ENCODE data around the gene PTBP3. TPM values are rescaled to one million over a fixed set of nuclear protein-coding genes. Genes with fewer than 3 reads are reported as not detected.

Gene PTBP3
- total RNA-seq, 2 donors from 2014 or later, result 26.5 to 55.6 TPM

DNA sequence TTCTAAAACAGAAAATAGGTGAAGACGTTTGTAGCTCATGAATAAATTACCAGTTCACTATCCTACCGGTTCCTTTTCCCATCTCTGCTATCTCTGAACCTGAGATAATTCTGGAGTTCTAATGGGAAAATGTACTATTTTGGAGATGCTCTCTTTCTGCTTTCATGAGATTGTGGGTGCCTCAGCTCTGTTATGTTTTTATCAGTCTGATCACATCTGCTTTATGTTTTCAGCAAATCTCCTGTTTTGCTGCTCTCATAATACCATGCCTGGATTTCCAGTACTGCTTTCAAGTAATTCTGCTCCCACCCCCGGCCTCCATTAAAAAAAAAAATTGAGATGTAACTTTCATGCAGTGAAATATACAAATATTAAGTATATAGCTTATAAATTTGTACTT is 149.2 kb downstream of the PTBP3 start:
- no peak overlapping the region for H3K27ac ChIP-seq
- no peaks in the 10 kb centered on the region for H3K9me3 ChIP-seq
- H3K4me1 ChIP-seq (ENCODE audit: control insufficient read depth in 1 of 2, low read depth in 2 of 2), result no peaks in the 10 kb centered on the region

DNA sequence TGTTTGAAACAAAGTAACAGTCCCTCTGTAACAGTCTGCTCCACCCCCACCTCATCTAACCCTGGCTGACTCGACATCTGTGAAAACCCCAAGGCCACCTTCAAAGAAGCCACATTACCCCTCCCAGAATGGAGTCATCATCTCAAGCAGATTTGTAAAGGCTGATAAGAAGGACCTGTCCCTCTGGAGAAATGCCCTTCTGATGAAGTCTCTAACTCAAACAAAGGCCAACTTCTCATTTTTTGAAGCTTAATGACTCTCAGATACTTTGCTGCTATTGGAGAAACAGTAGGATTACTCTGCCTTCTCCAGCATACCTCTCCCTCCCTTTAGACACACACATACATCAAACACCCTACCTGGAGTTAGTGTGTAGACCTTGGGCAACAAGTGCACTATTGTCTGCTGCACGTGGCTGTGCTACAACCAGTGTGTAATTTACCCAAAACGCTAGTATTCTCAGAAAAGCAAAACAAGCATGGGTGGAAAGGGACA is 153.0 kb downstream of the PTBP3 start:
- Histone ChIP-seq H3K4me1 (ENCODE audit: control insufficient read depth in 1 of 2, low read depth in 2 of 2) (no peaks in the 10 kb centered on the region), H3K36me3 (no peaks in the 10 kb centered on the region), H3K9me3 (no peaks in the 10 kb centered on the region), H3K27ac (no peak overlapping the region), H3K4me3 (no peak overlapping the region), H3K27me3 (replicated peaks; ENCODE audit: insufficient read depth) (no peaks in the 10 kb centered on the region)
- TF ChIP-seq, protein P1, sequence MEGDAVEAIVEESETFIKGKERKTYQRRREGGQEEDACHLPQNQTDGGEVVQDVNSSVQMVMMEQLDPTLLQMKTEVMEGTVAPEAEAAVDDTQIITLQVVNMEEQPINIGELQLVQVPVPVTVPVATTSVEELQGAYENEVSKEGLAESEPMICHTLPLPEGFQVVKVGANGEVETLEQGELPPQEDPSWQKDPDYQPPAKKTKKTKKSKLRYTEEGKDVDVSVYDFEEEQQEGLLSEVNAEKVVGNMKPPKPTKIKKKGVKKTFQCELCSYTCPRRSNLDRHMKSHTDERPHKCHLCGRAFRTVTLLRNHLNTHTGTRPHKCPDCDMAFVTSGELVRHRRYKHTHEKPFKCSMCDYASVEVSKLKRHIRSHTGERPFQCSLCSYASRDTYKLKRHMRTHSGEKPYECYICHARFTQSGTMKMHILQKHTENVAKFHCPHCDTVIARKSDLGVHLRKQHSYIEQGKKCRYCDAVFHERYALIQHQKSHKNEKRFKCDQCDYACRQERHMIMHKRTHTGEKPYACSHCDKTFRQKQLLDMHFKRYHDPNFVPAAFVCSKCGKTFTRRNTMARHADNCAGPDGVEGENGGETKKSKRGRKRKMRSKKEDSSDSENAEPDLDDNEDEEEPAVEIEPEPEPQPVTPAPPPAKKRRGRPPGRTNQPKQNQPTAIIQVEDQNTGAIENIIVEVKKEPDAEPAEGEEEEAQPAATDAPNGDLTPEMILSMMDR (IDR thresholded peaks at IDR 0.05), result no peak
- no peak for ATAC-seq (ENCODE audit: insufficient number of reproducible peaks, low FRiP score, low read depth)
- DNase-seq (ENCODE audit: low spot score), result no peak

More for the DNA sequence above, 149.2 kb downstream of the PTBP3 start:
- TF ChIP-seq, protein P1 (IDR thresholded peaks at IDR 0.05), result no peak
- no peak overlapping the region for H3K4me3 ChIP-seq
- no peaks in the 10 kb centered on the region for H3K27me3 ChIP-seq (replicated peaks; ENCODE audit: insufficient read depth)
- ATAC-seq (ENCODE audit: insufficient number of reproducible peaks, low FRiP score, low read depth) (no peak), DNase-seq (ENCODE audit: low spot score) (no peak)
- no peaks in the 10 kb centered on the region for H3K36me3 ChIP-seq

DNA sequence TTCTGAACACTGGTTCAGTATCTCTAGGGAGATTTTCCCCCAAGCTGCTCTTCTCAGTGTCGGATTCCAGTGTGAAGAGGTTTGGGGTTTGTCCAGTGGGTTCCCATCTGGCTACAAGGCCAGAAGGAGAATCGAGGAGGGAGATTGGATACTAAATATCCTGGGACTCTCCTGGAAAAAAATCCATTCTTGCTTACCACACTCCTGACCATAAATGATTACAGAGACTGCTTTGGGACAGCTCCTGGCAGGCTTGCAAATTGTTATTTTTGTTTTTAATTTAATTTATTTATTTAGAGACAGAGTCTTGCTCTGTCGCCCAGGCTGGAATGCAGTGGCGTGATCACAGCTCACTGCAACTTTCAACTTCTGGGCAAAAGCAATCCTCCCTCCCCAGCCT is 153.6 kb downstream of the PTBP3 start:
- H3K27ac ChIP-seq, result no peak overlapping the region
- no peak overlapping the region for H3K4me3 ChIP-seq
- ATAC-seq (ENCODE audit: insufficient number of reproducible peaks, low FRiP score, low read depth) (no peak), DNase-seq (ENCODE audit: low spot score) (no peak)
- no peaks in the 10 kb centered on the region for H3K36me3 ChIP-seq
- H3K9me3 ChIP-seq, result no peaks in the 10 kb centered on the region
- H3K4me1 ChIP-seq (ENCODE audit: control insufficient read depth in 1 of 2, low read depth in 2 of 2), result no peaks in the 10 kb centered on the region
- H3K27me3 ChIP-seq (replicated peaks; ENCODE audit: insufficient read depth), result no peaks in the 10 kb centered on the region
- TF ChIP-seq, protein P1 (IDR thresholded peaks at IDR 0.05), result no peak

DNA sequence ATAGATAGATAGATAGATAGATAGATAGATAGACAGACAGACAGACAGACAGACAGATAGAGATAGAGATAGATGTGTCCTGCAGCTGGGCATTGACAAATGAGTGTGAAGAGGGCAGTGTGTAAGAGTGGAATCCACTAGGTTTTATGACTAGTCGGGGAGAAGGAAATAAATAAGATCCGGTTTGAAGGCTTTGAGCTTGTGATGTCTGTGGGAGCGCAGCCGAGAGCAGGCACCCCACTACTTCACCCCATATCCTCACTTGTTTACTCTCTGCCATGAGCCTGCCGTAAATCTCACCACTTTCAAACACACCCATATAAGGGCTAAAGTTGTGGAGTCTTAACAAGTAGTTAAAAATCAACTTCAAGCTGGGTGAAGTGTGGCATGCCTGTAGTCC is 156.9 kb downstream of the PTBP3 start:
- H3K9me3 ChIP-seq, result no peaks in the 10 kb centered on the region
- H3K4me1 ChIP-seq (ENCODE audit: control insufficient read depth in 1 of 2, low read depth in 2 of 2), result peaks cover 3 to 6% of the 10 kb centered on the region in 2 donors
- no peaks in the 10 kb centered on the region for H3K27me3 ChIP-seq (replicated peaks; ENCODE audit: insufficient read depth)
- H3K4me3 ChIP-seq, result no peak overlapping the region
- H3K27ac ChIP-seq, result no peak overlapping the region
- ATAC-seq (ENCODE audit: insufficient number of reproducible peaks, low FRiP score, low read depth) (no peak), DNase-seq (ENCODE audit: low spot score) (no peak)
- no peaks in the 10 kb centered on the region for H3K36me3 ChIP-seq
- TF ChIP-seq, protein P1 (IDR thresholded peaks at IDR 0.05), result no peak

DNA sequence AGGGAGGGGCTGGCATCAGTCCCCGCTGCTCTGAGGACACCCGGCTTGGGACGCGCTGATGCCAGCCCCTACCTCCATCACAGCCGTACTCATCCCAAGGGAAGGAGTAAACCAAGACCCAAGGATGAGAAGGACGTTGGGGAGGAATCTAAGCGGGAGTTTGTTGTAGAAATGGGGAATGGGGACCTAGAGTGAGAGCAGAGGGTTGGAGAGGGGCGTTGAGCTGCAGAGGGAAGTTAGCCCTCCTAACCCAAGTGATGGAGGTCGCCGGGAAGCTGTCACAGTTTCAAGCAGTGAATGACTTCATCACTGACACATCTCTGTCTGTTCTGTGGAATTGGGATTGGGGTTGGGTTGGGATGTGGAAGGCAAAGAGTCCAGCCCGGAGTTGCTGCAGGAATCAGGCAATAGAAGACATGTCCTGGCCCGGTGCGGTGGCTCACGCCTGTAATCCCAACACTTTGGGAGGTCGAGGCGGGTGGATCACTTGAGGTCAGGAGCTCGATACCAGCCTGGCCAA is 157.6 kb downstream of the PTBP3 start:
- no peak for ATAC-seq (ENCODE audit: insufficient number of reproducible peaks, low FRiP score, low read depth)
- Histone ChIP-seq H3K36me3 (no peaks in the 10 kb centered on the region), H3K4me3 (peak overlapping the region; percentile 89)

More for the DNA sequence above, 157.6 kb downstream of the PTBP3 start:
- no peaks in the 10 kb centered on the region for H3K27me3 ChIP-seq (replicated peaks; ENCODE audit: insufficient read depth)
- no peak for DNase-seq (ENCODE audit: low spot score)
- TF ChIP-seq, protein P1 (IDR thresholded peaks at IDR 0.05), result no peak
- peaks cover 3 to 6% of the 10 kb centered on the region in 2 donors for H3K4me1 ChIP-seq (ENCODE audit: control insufficient read depth in 1 of 2, low read depth in 2 of 2)
- no peak overlapping the region for H3K27ac ChIP-seq
- no peaks in the 10 kb centered on the region for H3K9me3 ChIP-seq
